DMS79 treated with DMSO at 0.1 percent for 48 hours (cell line): ENCODE measurements around the gene LRRC55.
A peak's percentile ranks its signal among the peaks of the same experiment; 100 is the strongest.
"Not testable (repeated sequence)": the region's sequence is repeated elsewhere in the genome, so short reads cannot be mapped to it uniquely, and the experiment has no call there.

Experiments
- DNase-seq: peaks from one replicate; lab custom pipeline; 2025; lab: John Stamatoyannopoulos, UW

LRRC55 gene

DNA sequence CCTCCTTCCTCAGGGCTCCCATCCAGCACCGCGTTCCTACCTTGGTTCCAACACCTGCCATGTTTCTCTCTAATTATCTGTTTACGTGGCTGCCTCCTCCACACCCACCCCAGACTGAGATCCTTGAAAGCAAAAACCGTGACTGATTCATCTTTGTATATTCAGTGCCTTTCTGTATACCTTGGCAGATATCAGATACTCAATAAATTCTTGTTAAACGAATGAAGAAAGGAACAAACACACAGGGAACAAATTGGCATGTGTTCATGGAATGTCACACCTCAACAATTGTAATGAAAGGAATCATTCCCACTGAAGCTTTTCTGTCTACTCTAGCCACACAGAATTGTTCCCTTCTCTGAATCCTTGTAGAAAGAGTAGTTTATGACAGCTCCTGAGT lies 20.4 kb upstream of the LRRC55 start:
- DNase-seq: no peak

DNA sequence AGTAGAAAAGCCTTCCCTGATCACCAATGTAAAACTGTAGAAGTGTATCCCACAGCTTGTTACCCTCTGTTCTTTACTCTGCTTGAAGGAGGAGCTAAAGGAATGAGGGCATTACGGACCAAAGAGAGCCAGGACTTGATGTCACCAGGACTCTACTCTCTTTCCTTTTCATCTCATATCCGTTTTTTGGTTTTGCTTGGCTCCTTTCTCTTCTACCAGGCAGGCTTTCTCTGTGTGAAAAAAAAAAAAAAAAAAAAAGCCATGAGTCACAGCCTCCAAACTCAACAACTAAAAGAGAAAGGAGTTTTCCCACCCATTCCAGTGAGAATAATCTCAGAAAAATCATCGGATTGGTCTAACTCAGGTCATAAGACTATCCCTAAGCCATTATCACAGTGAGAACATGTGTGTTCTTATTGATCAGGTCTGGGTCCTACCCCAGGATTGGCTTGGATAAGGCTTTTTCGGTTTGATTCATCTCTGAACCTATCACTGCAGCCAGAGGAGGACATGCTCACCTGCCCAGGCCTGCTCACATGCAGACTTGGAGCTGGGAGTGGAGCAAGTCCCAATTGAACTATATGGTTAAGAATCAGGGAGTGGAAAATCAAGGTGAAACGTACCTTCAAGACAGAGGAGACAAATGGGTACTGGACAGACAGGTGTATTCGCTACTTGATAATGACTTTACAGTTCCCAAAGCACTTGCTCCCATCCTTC lies 19.4 kb upstream of the LRRC55 start:
- no peak for DNase-seq

DNA sequence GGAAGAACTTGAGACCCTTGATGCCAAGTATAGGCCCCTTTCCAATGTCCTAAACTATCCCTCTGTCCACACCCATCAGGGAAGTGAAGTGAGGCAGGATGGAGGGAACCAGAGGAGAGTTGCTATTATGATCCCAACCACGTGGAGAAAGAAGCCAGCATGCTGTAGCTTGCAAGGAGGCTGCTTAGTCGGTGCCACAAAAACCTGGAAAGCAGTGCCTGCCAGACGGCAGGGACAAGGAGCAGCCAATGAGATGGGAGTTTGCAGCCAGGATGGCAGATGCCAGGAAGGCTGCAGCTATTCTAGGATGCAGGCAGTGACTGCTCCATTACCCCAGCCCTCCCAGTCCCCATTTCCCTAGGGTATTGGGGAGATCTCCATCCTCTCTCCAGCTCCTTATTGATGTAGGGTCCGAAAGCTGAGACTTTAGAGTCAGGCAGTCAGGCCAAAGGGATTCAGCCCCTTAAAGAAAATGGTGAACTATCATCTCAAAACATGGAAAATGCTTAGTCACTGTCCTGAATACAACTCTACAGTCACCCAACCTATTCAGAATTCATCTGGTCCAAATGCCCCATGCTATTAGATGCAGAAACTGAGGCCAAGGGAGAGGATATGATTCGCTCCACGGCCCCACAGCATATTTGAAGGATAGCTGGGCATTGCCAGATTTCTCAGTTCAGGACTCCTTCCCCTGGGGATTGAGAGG lies 18.4 kb upstream of the LRRC55 start:
- no peak for DNase-seq

DNA sequence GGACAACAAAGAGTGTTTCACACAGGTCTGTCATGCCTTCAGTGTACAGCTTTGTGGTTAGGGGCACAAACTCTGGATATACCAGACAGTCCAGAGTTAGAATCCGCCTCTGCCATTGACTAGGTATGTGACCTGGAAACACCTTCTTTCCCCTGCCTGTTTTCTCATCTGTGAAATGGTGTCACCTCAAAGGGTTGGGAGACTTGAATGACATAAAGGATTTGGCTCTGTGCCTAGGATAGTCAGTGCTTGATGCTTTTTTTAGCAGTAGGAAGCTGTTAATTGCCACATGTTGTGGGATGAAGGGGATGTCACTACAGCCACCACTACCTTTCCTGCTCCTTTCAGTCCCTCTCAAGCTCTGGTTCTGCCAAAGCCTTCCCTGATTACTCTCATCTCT lies 17.4 kb upstream of the LRRC55 start:
- DNase-seq: no peak

DNA sequence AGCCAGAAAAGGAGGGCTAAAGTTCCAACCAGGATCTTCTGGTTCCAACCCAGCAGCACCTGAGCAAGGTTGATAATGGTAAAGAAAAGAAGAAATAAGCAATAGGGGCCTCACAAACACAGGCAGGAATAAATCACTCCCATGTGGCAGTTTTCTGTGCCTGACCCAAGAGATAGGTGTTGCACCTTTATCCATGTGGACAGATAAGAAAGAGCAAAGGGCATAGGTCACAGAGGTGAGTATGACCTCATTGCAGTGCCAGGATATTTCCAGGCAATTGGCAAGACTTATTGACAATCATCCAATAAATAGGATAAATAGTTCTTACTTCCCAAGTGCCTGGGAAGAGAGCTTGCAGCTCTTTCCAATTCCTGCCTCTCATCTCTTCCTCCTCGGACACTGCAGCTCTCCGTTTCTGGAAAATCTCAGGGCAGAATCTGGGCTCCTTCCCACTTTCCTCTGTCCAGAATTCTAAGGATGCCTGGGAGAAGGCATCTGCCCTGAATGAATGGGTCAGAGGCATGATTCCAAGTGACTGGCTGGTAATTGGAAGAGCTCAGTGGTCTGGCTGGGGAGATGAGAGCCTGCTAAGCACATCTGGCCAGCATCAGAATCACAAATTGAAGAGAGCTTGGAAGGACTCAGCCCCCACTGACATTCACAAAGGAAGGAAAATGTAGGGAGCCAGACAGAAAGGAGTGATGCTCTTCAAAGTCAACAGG lies 14.5 kb upstream of the LRRC55 start:
- DNase-seq: no peak

DNA sequence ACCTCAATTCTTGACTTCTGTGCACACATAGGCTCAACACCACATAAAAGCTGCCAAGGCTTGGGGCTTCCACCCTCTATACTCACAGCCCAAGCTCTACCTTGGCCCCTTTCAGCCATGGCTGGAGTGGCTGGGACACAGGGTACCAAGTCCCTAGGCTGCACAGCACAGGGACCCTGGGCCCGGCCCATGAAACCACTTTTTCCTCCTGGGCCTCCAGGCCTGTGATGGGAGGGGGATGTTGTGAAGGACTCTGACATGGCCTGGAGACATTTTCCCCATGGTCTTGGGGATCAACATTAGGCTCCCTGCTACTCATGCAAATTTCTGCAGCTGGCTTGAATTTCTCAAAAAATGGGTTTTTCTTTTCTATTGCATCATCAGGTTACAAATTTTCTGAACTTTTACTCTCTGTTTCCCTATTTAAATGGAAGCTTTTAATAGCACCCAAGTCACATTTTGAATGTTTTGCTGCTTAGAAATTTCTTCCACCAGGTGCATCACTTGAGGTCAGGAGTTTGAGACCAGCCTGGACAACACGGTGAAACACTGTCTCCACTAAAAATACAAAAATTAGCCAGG lies 11.9 kb upstream of the LRRC55 start:
- DNase-seq: not testable (repeated sequence)

DNA sequence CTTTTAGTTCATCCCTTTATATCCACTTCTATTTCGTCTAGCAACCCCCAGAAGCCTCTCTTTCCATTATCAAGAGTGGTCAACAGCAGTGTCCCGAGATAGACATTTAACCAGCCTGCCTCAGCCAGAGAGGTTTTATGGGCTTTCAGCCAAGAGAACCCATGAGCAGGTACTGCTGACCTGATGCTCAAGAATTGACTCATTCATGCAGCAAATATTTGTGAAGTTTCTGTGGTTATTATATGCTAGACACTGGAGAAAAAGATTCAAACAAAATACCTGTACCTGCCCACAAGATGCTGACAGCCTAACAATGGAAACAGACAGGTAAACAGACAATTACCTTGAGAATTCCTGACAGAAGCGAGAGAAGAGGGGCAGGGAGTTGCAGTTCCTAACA lies 9.7 kb upstream of the LRRC55 start:
- DNase-seq: no peak

DNA sequence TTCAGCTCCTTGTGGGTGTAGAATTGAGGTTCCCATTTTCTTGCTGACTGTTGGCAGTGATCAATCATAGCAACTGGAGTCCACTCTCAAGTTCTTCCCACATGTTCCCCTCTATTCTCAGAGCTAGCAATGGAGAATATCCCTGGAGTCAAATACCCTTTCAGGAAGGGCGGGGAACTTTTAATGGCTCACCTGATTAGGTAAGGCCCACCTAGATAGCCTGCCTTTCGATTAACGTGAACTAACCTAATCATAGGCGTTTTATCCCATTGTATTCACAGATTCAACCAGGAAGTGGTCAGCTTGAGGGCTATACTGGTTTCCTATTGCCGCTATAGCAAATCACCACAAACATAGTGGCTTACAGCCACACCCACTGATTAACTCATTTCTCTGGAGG lies 7.1 kb upstream of the LRRC55 start:
- no peak for DNase-seq

DNA sequence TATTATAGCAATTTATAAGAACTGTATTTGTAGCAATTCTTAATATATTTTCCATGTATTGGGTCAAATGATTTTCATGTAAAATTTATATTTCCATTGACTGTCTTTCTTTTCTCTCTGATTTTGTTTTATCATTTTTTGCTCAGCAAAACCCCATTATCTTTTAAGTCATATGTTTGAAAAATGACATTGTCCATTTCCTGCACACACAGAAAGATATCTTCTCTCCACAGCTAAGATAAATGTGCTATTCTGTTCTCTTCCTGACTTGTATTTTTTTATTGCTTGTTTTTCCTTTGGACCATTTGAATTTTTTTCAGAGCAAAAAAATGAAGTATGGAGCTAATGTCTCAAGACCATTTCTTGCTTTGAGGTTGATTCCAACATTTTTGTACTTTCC lies 6.3 kb upstream of the LRRC55 start:
- no peak for DNase-seq

DNA sequence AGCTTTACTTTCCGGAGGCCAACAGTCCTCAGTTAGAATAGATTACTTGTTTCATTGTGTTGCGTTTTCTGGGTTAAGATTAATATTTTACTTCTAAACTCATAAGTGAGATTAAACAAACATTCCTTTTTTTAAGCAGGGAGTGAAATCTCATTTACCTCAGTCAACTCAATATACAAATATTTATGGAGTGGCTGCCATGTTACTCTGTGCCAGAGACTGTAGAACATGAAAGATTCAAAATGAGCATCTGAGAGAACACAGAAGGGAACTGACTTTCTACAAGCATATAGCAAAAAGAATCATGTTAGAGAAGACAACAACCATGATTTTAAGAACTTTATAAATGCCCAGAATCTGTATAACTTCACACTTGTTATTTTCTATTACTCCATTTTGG lies 3.4 kb upstream of the LRRC55 start:
- DNase-seq: no peak

DNA sequence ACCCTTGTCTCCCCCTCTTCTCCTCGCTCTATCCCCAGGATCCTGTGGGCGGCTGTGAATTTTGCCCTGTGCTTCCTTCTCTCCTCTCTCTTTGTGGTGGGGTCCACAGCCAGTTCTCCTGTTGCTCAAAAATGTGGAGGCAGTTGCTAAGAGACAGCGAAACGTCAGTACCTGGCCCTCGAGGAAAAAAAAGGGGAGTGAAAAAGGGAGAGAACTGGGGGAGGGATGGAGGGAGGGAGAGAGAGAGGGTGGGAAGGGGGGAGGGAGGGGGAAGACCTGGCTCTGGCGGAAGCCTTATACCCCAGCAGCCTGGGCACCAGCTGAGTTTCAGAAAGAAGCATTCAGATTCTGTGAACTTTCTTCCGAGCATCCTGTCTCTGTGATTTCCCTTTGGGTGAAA lies 2.1 kb upstream of the LRRC55 start:
- DNase-seq: no peak

DNA sequence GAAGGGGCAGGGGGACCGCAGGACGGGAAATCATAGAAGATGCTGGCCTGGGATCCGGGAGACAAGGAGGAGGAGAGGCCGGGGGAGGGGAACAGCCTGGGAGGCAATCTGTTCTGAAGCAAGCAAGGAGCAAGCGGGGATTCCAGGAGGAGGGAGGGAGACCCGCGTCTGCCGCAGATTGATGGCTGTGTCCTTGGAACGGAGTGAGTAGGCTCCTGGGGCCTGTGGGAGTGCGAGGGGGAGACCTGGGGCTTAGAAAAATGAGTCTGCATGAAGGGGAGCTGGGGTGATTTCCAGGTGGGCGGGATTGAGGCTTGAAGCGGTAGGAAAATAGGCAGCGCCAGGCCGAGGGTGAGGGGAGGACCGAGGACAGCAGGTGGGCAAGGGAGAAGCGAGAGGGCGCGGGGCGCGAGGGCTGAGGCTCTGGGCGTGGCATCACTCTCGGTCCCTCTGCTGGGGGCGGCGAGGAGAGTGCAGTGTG lies 1.6 kb upstream of the LRRC55 start:
- DNase-seq: no peak

DNA sequence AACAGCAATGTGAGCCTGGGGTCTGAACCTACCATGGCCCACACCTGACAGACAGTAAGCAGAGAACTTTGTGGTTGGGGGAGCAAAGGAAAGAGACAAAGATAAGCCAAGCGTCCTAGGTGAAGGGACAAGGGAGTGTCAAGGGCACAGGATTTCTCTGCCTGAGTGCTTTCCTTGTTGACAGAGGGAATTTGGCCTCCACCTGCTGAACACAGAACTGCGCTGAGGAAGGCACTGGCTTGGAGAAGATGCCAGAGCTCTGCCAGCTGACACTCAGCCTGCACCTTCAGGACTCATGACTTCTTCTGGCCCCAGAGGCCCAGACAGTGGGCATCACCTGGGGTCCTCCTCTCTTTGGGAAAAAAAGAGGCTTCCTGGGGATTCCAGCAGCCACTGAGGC lies 789 bp upstream of the LRRC55 start:
- DNase-seq: no peak

DNA sequence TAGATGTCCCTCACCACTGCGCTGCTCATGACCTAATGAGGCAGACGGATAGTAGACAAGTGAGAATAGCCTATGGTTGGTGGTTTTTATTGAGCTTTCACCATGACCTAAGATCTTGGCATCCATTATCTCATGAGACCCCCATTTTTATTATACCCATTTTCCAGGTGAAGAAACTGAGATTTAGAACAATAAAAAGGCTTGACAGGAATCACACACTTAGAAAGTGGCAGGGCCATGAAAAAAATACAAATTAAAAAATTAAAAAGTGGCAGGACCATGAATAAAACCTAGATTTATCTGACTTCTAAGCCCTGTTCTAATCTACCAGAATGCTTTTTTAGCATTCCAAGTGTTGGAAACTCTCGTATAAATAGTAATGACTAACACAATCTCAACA lies 1.1 kb downstream of the LRRC55 start:
- no peak for DNase-seq

DNA sequence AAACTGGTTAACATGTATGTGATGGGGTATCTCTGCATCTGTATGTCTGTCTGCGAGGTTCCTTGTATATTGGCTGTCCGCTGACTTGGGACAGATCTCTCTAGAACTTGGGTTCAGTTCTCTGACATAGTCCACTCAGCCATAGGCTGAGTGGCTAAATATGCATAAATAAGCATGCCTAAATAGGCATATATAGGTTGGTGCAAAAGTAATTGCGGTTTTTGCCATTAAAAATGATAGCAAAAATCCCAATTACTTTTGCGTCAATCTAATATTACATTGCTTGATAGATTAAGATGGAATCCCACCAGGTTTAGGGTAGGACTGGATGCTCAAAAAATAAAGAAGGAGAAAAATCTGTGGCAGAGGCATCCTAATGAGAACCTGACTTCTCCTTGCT lies 8.8 kb downstream of the LRRC55 start:
- no peak for DNase-seq

DNA sequence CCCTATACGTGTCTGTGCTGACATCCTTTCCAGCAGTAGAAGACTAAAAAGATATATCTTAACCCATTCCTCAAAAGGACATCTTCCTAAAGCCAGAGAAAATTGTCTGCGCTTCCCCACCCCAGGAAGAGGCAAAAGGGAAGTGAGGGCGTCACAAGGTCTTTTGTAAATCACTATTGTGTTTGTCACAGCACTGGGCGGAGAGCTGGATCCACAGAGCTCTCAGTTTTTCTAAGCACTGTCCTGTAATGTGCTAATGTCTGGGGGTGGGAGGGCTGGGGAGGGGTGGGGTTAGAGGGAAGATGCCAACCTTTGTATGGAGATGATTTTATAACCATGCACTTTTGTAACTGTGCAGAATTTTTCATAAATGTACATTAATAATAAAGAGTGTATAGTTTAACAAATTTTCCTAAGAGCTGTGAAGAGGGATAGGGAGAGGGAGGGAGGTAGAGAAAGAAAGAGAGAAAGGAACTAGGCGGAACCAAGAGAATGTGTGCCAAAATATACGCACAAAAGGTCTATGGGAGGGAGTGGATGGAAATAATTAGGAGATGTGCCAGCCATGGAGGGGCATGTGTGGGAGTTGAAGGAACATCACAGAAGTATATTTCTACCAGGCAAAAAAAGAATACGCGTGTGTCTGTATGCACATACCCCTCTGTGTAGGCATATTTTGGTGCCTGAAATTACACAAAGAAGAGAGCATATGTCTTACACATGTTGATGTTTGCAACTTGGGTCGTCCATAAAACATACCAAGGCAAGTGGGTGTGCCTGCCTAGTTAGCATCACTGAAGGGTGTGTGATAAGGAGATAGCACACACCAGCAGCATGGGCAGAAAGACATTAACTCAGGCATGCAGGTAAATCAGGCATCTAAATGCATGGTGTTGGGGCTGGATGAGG lies 9.8 kb downstream of the LRRC55 start:
- no peak for DNase-seq

DNA sequence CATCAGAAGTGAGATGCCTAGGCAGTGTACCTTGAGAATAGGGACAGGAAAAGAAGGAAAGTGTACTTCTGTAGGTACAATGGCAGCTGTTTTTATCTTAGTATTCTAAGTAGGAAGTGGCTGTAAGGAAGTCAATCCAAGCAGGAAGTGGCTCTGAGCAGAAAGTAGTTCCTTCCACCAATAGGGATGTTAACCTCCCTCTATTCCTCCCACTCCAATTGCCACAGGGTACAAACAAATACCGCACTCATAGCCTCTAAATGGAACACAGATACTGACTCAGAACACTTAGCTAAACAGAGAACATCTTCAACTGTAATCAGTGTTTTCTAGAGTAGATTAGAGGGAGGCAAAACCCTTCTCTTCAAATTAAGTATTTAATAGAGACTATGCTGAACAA lies 10.6 kb downstream of the LRRC55 start:
- DNase-seq: no peak

DNA sequence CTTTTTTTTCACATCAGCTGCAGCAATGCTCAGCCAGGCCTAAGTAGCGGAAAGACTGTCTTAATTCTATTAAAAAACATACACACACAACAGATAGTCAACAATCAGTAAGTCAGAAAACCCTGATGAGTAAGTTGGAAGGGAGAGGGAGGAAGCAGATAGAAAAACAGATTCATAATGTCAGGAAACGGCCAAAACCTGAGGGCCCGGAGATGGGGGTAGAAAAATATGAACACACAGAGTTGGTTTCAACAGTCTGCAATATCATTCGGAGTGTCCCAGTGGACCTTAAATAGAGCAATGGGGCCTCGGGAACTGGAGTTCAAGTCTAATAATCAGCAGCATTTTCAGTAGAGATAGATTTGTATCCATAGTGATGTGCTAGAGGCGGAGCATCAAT lies 14.8 kb downstream of the LRRC55 start:
- no peak for DNase-seq

DNA sequence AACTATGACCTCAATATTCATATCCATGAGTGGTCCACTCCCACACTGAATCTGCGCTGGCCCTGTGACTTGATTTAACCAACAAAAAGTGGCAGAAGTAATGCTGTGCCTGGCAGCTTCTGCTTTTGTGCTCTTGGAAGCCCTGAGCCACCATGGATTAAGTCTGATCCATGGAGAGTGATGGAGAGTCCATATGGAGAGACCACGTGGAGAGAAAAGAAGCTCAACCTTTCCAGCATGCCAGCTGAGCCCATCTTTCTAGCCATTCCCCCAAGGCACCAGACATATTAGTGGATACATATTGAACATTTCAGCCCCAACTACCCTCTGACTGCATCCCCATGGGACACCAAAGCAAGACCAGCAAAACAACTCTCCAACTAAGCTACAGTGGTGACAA lies 16.0 kb downstream of the LRRC55 start:
- DNase-seq: no peak

DNA sequence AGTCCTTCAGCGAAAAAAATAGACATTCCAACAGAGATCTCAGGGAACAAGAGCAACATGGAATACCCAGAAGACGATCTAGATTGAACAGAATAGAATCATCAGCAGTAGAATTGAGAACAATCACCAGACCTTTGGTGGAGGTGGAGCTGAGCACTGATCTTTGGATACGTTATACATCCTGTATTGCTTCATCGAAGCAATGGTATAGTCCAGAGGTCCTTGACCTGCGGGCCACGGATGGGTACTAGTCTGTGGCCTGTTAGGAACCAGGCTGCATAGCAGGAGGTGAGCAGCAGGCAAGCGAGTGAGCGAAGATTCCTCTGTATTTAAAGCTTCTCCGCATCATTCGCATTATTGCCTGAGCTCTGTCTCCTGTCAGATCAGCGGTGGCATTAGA lies 17.6 kb downstream of the LRRC55 start:
- DNase-seq: no peak

DNA sequence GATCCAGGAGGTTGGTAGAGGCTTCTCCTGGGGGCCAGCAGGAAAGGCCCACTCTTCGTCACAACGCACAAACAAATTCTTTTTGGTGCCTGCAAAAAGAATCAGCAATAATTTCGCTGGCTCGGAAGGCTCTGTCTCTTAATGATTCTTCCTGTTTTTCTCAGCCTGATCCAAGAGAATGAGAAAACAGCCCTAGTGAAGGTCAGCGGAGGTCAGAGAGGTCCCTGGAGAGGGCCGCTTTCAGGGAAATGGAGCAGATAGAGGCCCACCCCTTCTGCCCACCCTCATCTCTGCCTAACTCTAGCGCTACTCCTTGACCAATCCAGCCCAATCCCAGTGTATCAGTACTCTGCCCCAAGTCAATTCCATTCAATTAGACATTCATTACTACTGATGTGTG lies 19.2 kb downstream of the LRRC55 start:
- no peak for DNase-seq

DNA sequence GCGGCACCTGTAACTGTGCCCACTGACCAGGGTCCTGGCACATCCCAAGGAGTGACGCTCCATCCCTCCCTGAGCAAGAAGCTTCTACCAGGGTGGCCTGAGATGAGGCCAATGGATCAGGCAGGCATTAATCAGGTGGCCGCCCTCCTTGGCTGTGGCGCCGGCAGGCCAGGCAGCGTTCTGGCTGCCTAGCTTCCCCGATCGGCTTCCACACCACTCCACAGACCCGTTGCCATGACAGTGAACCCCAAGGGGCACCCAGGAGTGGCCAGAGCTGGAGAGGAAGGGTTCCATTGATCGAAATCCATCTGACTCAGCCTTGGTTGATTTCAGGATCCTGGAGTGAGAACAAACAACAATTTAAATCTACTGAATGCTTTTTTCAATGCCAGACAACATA lies 20.5 kb downstream of the LRRC55 start:
- DNase-seq: peak; percentile 26
